Mesenchymal stem cell (in vitro differentiated cells and primary cell): Measurements from ENCODE around the gene BRME1.
A peak's percentile ranks its signal among the peaks of the same experiment; 100 is the strongest.

Source experiments
- DNase-seq: peaks from one replicate; pipeline ENCODE4 v3.0.0-alpha.2; 2013
- H2AFZ ChIP-seq: one replicate; pipeline ENCODE4 v1.6.1; 2013; ENCODE audit warnings: low read depth, mild to moderate bottlenecking, control low read depth, inconsistent platforms, low read length, moderate library complexity
- H2AK5ac ChIP-seq: 2 replicates; pipeline ENCODE4 v1.6.1; 2013; ENCODE audit warnings: low read length, moderate library complexity, mild to moderate bottlenecking, inconsistent platforms; ENCODE audit not compliant: severe bottlenecking
- H2BK120ac ChIP-seq: one replicate; pipeline ENCODE4 v1.6.1; 2013; ENCODE audit warnings: low read depth, mild to moderate bottlenecking, inconsistent platforms, low read length, moderate library complexity
- H2BK12ac ChIP-seq, 2 experiments: one replicate each; pipeline ENCODE4 v1.6.1; 2013; ENCODE audit warnings: inconsistent platforms in 2 of 2, low read length in 2 of 2, mild to moderate bottlenecking in 2 of 2, moderate library complexity in 2 of 2, control low read depth in 1 of 2
- H2BK15ac ChIP-seq: one replicate; pipeline ENCODE4 v1.6.1; 2013; ENCODE audit warnings: mild to moderate bottlenecking, low read depth, inconsistent platforms; ENCODE audit not compliant: poor library complexity, severe bottlenecking
- H2BK5ac ChIP-seq: 2 replicates; pipeline ENCODE4 v1.6.1; 2013; ENCODE audit warnings: low read depth, mild to moderate bottlenecking, low read length, control low read depth, inconsistent platforms; ENCODE audit not compliant: poor library complexity, severe bottlenecking
- H3K14ac ChIP-seq, 2 experiments: one replicate each; pipeline ENCODE4 v1.6.1; 2013; ENCODE audit warnings: inconsistent platforms in 2 of 2, low read length in 2 of 2, control low read depth in 1 of 2, mild to moderate bottlenecking in 1 of 2, moderate library complexity in 1 of 2
- H3K18ac ChIP-seq, 2 experiments: one replicate each; pipeline ENCODE4 v1.6.1; 2013; ENCODE audit warnings: inconsistent platforms in 2 of 2, low read length in 2 of 2, control low read depth in 1 of 2, low read depth in 1 of 2, mild to moderate bottlenecking in 1 of 2
- H3K23ac ChIP-seq, 2 experiments: one replicate each; pipeline ENCODE4 v1.6.1; 2013; ENCODE audit warnings: inconsistent platforms in 2 of 2, low read length in 2 of 2, mild to moderate bottlenecking in 2 of 2, moderate library complexity in 2 of 2, control low read depth in 1 of 2
- H3K27ac ChIP-seq: 2 replicates; pipeline ENCODE4 v1.5.1; 2013; ENCODE audit warnings: mild to moderate bottlenecking, moderate library complexity, low read length, control low read depth, inconsistent platforms; ENCODE audit not compliant: poor library complexity, severe bottlenecking
- H3K27me3 ChIP-seq, 2 experiments: 2 replicates each; pipeline versions ENCODE4 v1.6.1 to v1.7.0; 2013; ENCODE audit warnings: low read length in 2 of 2, mild to moderate bottlenecking in 2 of 2, moderate library complexity in 2 of 2, control low read depth in 1 of 2, inconsistent platforms in 1 of 2; ENCODE audit not compliant: control insufficient read depth in 1 of 2, insufficient read depth in 1 of 2
- H3K36me3 ChIP-seq, 2 experiments: 2 replicates each; pipeline versions ENCODE4 v1.6.1 to v1.7.0; 2013; ENCODE audit warnings: low read length in 2 of 2, control low read depth in 1 of 2, inconsistent platforms in 1 of 2, low read depth in 1 of 2, mild to moderate bottlenecking in 1 of 2; ENCODE audit not compliant: insufficient read depth in 2 of 2, control insufficient read depth in 1 of 2
- H3K4ac ChIP-seq, 2 experiments: one replicate each; pipeline ENCODE4 v1.6.1; 2013; ENCODE audit warnings: inconsistent platforms in 2 of 2, low read length in 2 of 2, mild to moderate bottlenecking in 2 of 2, moderate library complexity in 2 of 2, control low read depth in 1 of 2, low read depth in 1 of 2
- H3K4me1 ChIP-seq: 2 replicates; pipeline ENCODE4 v1.6.1; 2013; ENCODE audit warnings: low read depth, low read length, control low read depth; ENCODE audit not compliant: control insufficient read depth, insufficient read depth
- H3K4me2 ChIP-seq: 2 replicates; pipeline ENCODE4 v1.6.1; 2013; ENCODE audit warnings: low read length, mild to moderate bottlenecking, inconsistent platforms; ENCODE audit not compliant: poor library complexity, severe bottlenecking
- H3K4me3 ChIP-seq, 2 experiments: 2 replicates each; pipeline versions ENCODE4 v1.5.1 to v1.7.0; 2013; ENCODE audit warnings: low read length in 2 of 2, mild to moderate bottlenecking in 2 of 2, control low read depth in 1 of 2, low read depth in 1 of 2; ENCODE audit not compliant: insufficient read depth in 1 of 2
- H3K79me1 ChIP-seq: replicated peaks from 2 replicates; pipeline ENCODE4 v1.6.1; 2013; ENCODE audit warnings: mild to moderate bottlenecking, control low read depth, low read length, inconsistent platforms; ENCODE audit not compliant: poor library complexity, severe bottlenecking
- H3K9ac ChIP-seq: 2 replicates; pipeline ENCODE4 v1.7.0; 2013; ENCODE audit warnings: mild to moderate bottlenecking, low read length, moderate library complexity
- H3K9me3 ChIP-seq: 2 replicates; pipeline ENCODE4 v1.7.0; 2013; ENCODE audit warnings: mild to moderate bottlenecking, low read length; ENCODE audit not compliant: control insufficient read depth
- H4K8ac ChIP-seq: one replicate; pipeline ENCODE4 v1.6.1; 2013; ENCODE audit warnings: inconsistent platforms, mild to moderate bottlenecking, low read length, moderate library complexity
- H4K91ac ChIP-seq: one replicate; pipeline ENCODE4 v1.6.1; 2013; ENCODE audit warnings: mild to moderate bottlenecking, low read length, inconsistent platforms
- WGBS: methylation state at CpG from one replicate; pipeline ENCODE4 v1.1.7; 2013; ENCODE audit warnings: mixed read lengths; 5-methylcytosine and 5-hydroxymethylcytosine counted together

Gene BRME1

DNA sequence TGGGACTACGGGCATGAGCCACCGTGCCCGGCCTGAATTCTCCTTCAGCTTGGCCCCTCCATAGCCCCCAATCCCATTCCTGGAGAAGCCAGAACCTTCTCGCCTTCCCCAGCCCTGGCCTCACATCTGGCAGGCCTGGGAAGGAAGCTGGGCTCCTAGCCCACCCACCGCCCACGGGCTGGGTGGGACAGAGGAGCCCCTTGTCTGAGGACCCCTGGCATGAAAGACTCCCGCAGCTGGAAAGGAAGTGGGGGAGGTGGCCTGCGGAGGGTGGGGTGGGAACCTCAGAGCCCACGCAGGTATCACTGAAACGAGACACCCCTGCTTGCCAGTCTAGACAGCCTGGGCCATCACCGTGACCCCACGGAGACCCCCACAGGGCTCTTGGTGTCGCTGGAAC is 36.6 kb downstream of the BRME1 start:
- Histone ChIP-seq H3K4ac (no peak overlapping the region), H2BK120ac (no peak overlapping the region), H2BK15ac (no peak overlapping the region), H3K18ac (no peak overlapping the region), H4K8ac (no peak overlapping the region), H3K14ac (no peak overlapping the region), H3K4me3 (no peak overlapping the region), H2BK12ac (no peak overlapping the region), H3K4me1 (peaks cover 24% of the 10 kb centered on the region), H3K9ac (no peak overlapping the region), H3K27ac (no peak overlapping the region), H3K9me3 (no peaks in the 10 kb centered on the region), H3K4me2 (no peak overlapping the region), H2BK5ac (no peak overlapping the region), H2AK5ac (no peak overlapping the region), H3K36me3 (no peaks in the 10 kb centered on the region), H3K23ac (no peak overlapping the region), H4K91ac (no peak overlapping the region), H2AFZ (no peak overlapping the region), H3K27me3 (peaks cover 0 to 4% of the 10 kb centered on the region in 2 experiments), H3K79me1 (peaks cover 4% of the 10 kb centered on the region)
- WGBS: 90% methylated on average over 12 of the region's 13 CpGs
- DNase-seq: no peak

DNA sequence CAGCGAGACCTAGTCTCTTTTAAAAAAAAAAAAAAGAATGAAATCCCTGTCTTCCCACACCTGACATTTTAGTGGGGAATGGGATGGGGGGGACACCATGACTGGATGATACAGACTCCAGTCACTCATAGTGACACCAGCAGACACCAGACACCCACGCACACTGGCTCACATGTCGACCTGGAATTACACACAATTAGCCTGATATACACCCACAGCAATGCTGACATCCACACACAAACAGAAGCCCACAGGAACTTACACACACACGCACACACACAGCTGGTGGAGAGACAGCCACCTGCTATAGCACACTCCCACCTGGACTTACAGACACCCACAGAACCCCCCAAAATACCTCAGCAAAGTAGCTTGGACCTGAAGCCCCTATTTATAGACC is 37.3 kb downstream of the BRME1 start:
- Histone ChIP-seq H3K23ac (no peak overlapping the region), H2BK12ac (no peak overlapping the region), H2BK5ac (no peak overlapping the region), H3K9ac (no peak overlapping the region), H3K4me3 (no peak overlapping the region), H3K14ac (no peak overlapping the region), H3K4me1 (peaks cover 27% of the 10 kb centered on the region), H2AFZ (no peak overlapping the region), H3K4me2 (no peak overlapping the region), H3K36me3 (no peaks in the 10 kb centered on the region), H3K27me3 (no peaks in the 10 kb centered on the region), H3K9me3 (no peaks in the 10 kb centered on the region), H3K18ac (no peak overlapping the region), H3K4ac (no peak overlapping the region), H3K27ac (no peak overlapping the region), H3K79me1 (peaks cover 3% of the 10 kb centered on the region), H2AK5ac (no peak overlapping the region), H4K91ac (no peak overlapping the region), H2BK15ac (no peak overlapping the region), H2BK120ac (no peak overlapping the region), H4K8ac (no peak overlapping the region)
- WGBS: 75% methylated on average over 3 of the region's 4 CpGs
- DNase-seq: no peak

GRCh38 chr19:13866463-13867046 is 39.4 kb downstream of the BRME1 start:
- H4K91ac ChIP-seq: peak overlapping the region; percentile 14
- WGBS: 87% methylated on average over 15 of the region's 15 CpGs
- H2BK5ac ChIP-seq: no peak overlapping the region
- H2BK120ac ChIP-seq: no peak overlapping the region
- H3K27me3 ChIP-seq: no peaks in the 10 kb centered on the region
- H3K23ac ChIP-seq: no peak overlapping the region
- peaks cover 4% of the 10 kb centered on the region for H3K79me1 ChIP-seq
- H3K9ac ChIP-seq: peak overlapping the region; percentile 74
- no peak overlapping the region for H2AFZ ChIP-seq
- no peak overlapping the region for H2AK5ac ChIP-seq
- H2BK15ac ChIP-seq: no peak overlapping the region
- no peak overlapping the region for H3K14ac ChIP-seq
- no peak overlapping the region for H2BK12ac ChIP-seq
- no peak for DNase-seq
- peak overlapping the region; percentile 91 for H3K4me2 ChIP-seq
- peak overlapping the region in 1 of 2 experiments; percentile 75 for H3K4me3 ChIP-seq
- H4K8ac ChIP-seq: no peak overlapping the region
- no peak overlapping the region for H3K4ac ChIP-seq
- H3K4me1 ChIP-seq: peaks cover 26% of the 10 kb centered on the region
- peak overlapping the region in 1 of 2 experiments; percentile 70 for H3K18ac ChIP-seq
- no peaks in the 10 kb centered on the region for H3K9me3 ChIP-seq
- H3K27ac ChIP-seq: no peak overlapping the region
- H3K36me3 ChIP-seq: no peaks in the 10 kb centered on the region

GRCh38 chr19:13865571-13866462 is 40.1 kb downstream of the BRME1 start:
- peak overlapping the region in 1 of 2 experiments; percentile 17 for H3K23ac ChIP-seq
- no peaks in the 10 kb centered on the region for H3K27me3 ChIP-seq
- no peak overlapping the region for H2AK5ac ChIP-seq
- H3K4ac ChIP-seq: no peak overlapping the region
- no peaks in the 10 kb centered on the region for H3K9me3 ChIP-seq
- WGBS: 4% methylated on average over 56 of the region's 82 CpGs
- peaks cover 5% of the 10 kb centered on the region for H3K79me1 ChIP-seq
- H3K9ac ChIP-seq: peak overlapping the region; percentile 74
- H4K91ac ChIP-seq: peak overlapping the region; percentile 25
- no peak overlapping the region for H2BK12ac ChIP-seq
- H3K14ac ChIP-seq: no peak overlapping the region
- H3K4me3 ChIP-seq: peak overlapping the region; percentile 65 to 75
- no peak for DNase-seq
- H3K4me1 ChIP-seq: peaks cover 27% of the 10 kb centered on the region
- H4K8ac ChIP-seq: peak overlapping the region; percentile 60
- H3K4me2 ChIP-seq: peak overlapping the region; percentile 91
- H2BK15ac ChIP-seq: peak overlapping the region; percentile 37
- H3K18ac ChIP-seq: peak overlapping the region; percentile 25 to 70
- H3K27ac ChIP-seq: no peak overlapping the region
- H3K36me3 ChIP-seq: no peaks in the 10 kb centered on the region
- H2BK5ac ChIP-seq: no peak overlapping the region
- H2BK120ac ChIP-seq: peak overlapping the region; percentile 42
- peak overlapping the region; percentile 11 for H2AFZ ChIP-seq
